ENCODE data around the gene PPIL1.

PPIL1 gene

DNA sequence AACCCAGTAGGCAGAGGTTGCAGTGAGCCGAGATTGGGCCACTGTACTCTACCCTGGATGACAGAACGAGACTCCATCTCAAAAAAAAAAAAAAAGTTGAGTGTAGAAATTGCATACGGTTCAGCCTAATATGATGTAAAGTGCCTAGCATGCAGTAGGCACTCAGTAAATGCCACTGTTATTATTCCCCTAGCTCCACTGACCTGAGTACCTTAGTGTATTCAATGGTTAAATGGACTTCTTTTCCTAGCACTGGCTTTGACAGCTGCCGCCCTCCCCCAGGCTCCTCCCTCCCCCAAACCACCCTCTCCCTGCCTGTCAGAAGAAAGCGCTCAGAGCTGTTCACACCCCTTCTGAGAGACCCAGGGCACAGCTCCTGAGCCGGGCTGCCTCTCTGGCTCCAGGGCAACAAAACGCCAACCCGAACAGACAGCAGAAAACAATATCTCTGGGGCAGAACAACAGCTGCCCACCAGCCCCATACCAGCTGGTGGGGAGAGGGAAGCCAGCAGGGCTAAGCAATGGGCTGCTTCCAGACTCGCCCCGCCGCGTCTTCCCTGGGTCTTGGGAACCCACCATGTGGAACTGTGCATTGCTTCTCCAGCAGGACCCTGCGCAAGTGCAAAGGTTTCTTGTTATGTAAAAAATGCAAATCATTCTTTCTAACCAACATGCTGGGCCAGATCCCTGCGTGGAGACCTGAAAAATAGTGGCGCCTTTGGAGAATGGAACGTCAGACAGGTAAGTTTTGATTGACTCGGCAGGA, 39.8 kb downstream of the PPIL1 start:
- no peak for DNase-seq

DNA sequence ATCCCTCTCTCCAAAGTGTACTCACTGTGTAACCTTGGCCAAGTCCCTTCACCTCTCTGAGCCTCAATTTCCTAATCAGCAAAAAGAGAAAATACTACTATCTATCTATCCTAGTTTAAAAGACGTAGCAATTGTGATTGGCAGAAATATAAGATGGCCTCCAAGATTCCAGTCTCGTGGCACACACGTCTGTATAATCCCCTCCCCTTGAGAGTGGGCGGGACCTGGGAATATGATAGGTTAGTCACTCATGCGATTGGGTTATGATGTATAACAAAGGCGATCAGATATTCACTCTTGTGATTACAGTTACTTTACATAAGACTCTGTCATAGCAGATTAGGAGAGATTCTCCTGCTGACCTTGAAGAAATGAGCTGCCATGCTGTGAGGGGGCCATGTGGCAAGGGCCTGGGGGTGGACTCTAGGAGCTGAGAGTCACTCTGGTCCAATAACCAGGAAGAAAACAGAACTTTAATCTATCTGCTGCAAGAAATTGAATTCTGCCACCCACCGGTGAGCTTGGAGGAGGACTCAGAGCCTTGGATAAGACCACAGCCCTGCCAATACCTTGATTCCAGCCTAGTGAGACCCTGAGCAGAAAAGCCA, 41.3 kb downstream of the PPIL1 start:
- DNase-seq: no peak

DNA sequence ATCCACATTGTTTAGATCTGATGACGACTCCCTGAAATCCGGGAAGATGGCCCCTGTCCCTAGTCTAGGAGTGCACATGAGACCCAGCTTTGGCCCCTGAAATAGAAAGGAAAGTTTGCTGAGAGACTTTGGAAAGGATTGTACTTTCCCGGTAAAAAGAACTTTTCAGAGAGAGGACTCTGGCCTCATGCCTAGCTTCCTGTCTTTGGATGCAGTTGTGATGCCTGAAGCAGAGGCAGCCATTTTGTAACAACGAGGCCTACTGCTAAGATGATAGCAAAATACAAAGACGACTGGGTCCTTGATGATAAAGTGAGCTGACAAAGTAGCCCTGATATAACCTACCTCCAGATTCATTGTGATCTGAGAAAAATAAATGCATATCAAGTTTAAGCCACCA, 42.3 kb downstream of the PPIL1 start:
- no peak for DNase-seq

DNA sequence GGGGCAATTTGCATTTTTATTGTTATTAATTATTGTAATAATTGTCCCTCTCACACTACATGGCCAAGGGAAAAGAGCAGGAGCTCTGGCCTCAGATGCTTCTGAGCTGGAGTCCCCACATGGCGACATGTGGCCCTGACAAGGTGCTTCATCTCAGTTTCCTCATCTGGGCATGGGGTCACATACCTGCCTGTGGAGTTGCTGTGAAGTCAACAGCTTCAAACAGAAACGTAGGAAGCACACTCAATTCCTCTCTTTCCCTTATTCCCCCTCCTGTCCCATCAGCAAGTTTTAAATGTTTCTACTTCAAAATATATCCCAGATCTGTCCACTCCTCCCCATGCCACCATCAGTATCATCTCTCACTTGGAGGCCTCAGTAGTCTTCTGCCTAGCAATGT, 44.0 kb downstream of the PPIL1 start:
- DNase-seq: no peak

DNA sequence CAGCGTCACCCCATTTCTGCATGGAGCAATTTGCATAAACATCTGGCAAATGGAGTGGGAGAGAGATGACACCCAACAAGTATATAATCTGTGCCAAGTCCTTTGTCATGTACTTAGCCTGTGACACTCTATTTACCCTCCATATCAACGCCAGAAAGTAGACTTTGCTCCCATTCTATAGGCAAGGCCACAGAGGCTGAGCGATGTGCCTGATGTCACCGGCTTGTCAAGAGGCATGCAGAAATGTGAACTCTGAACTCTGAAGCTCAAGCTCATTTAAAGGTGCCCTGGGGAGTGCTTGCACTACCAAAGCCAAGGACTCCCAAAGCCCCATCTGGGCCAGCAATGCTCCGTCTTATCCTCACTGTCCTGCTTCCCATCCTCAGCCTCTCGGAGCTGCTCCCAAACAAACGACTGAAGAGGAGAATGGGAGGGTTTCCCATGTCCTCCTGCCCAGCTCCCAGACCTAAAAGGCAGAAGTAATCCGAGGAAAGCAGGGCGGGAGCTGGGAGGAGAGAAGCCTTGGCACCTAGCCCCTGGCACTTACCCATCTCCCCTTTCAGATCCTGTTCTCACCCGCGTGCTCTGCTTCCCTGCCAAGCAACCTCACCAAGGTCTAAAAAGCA, 44.6 kb downstream of the PPIL1 start:
- no peak for DNase-seq

DNA sequence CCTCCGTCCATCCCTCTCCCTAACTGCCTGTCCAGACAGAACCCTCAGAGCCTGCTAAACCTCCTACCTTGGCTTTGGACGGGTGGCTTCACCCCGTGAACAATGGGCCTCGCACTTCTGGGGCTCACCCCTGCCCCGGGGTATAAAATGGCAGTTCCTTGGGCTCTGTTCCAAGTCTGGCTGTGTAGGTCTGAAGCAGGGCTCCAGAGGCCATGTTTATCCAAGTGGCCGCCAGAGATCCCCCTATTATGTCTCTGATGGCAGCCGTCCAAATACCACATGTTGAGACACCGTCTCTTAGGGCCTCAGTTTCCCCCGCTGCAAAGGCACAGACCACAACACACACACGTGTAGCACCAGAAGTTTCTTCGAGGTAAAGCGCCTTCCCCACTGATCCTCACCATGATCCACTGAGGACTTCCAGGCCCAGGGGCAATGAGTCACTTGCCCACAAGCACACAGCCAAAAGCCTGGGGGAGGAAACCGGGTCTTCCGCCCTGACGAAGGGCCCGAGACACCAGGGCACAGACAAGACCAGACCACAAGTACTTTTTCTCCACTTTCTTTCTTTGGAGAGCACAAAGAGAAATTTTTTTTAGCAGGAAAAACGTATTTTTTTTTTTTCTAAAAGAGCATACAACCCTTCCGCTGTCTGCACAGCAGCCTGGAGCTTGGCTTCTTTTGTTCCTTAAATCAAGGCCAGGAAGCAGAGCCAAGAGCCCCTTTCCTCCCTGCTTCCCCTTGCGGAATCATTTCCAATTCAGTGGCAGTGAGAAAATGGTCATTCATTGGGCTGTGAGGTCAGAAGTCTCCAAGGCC, 47.1 kb downstream of the PPIL1 start:
- no peak for DNase-seq

DNA sequence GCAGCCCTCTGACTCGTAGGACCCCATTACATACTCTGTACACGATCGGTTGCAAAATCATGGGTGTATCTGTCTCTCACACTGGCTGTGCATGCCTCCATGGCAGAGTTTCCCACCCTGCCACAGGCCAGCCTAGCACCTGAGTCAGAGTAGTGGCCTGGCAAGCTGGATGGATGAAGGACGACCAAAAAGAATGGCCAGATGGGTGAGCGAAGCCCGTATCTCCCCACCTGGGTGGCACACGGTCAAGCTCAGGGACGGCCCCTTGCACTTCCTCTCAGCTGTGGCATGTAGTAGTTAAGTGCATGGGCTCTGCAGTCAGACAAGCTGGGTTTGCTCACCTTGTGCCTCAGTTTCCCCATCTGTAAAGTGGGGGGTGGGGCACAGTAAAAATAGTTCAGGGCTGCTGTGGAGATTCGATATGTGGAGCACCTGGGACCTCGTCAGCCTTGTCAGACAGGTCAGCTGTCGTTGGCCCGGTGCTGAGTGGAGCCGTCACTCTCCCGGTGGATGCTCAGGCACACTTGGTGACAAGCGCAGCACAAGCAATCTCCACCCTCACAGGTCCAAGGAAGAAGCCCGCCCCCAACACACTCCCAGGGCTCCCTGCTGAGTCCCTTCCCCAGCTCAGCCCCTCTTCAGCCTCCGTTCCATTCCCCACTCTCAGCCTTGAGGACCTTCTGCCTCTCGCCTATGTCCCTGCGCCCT, 47.9 kb downstream of the PPIL1 start:
- no peak for DNase-seq

DNA sequence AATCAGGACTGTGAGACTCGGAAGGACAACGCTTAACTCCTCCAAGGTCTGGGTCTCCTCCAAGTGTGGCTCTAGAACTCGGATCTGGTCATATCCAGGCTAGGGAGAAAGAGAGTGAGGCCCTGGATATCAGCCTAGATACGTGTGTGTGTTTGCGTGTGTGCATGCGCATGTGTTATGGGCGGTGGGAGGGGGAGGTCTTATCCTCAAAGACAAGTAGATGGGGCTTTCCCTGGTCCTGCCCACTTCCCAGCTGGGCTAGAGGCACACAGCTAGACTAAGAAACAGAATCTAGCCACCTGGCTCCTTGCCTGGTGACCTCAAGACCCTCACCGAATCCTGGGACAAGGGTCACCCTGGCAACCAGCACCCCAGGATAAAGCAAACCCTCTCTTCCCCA, 48.6 kb downstream of the PPIL1 start:
- DNase-seq: no peak

DNA sequence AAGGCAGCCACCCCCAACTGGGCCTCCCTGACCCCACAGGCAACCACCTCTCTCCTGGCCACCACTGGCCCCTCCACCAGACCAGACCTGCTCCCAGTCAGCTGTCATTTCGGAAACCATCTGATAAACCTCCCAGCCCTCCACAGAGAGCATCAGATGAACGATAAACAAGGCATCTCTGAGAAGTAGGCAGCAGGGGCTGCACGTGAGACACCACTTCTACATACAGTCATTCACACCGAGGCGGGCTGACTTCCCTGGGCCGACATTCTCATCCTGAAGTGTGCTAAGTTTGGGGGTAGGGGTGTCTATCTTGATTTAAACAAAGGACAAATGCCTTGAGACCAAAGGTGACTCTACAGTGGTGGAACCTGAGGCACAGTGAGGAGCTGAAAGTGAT, 49.2 kb downstream of the PPIL1 start:
- DNase-seq: no peak

DNA sequence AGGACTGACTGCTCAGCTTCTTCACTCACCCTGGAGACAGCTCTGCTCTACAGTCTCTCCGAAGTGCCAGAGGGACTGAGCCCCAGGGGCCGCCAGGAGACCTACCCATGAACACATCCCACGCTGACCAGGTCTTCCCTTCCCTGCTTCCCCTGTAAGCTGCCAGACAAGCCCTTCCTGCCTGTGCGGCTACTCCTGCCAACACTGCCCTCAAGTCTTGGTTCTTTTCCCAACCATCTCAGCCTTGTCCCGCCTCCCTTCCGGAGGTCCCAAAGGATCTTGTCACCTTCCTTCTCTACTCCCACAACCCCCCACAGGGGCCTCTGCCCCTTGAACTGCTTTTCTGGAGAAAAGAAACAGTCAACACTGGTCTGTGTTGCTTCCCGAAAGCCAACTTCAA, 50.4 kb downstream of the PPIL1 start:
- DNase-seq: no peak

DNA sequence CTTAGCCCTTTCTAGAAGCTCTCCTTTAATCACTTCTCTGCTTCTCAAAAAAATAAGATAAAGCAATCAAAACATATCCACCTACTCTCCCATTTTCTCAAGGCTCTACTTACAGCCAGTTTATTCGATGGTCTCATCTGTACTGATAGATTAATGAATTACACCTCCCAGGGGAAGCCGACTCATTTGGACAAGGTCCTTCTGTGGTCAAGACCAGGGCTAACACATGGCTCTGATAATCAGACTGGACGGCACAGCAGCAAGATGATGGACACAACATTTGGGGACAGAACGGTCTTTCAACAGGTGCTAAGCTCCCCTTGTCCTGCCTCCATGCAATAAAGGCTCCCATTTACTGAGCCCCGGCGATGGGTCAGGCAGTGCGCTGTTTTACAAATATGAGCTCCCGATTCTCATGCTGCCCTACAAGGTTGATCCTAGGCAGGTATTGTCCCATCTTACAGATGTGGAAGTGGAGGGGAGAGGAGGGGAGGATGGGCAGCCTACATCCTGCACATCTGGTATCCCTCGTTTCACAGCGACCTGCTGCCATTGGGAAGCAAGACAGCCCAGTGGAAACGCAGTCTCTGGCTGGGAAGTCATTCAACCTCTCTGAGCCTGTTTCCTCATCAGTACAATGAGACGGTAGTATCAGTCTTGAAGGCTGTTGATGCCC, 51.0 kb downstream of the PPIL1 start:
- DNase-seq: no peak

DNA sequence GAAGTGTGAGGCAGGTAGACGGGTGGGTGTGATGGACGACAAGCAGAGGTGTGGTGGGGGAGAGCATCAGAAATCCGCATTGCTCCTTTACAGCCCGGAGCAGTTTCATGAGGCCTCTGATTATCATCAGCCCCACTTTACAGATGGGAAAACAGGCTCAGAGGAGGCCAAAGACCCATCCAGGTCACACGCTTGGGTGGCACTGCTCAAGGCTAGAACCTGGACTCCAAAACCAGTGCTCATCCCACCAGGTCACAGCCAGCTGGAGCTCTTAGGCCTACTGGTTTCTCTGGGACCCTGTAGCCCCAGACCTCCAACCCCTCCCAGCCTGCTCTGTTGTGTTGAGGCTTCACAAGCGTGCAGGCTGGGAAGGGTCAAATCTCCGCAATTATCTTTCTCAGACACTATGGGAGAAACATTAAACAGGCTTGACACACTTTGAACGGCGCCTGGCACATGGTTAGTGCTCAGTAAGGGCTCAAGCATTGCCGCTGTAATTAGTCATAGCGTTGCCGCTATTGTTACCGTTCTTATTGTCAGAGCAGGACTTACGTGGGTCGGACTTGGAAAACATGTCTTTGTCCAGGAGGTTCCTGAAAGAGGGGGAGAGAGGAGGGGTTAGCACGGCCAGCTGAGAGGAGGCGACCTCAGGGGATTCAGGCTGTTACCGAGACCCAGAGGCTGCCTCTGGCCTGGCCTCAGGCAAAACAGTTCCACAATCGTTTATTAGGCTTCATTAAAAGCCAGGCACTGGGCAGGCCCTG, 51.9 kb downstream of the PPIL1 start:
- no peak for DNase-seq

DNA sequence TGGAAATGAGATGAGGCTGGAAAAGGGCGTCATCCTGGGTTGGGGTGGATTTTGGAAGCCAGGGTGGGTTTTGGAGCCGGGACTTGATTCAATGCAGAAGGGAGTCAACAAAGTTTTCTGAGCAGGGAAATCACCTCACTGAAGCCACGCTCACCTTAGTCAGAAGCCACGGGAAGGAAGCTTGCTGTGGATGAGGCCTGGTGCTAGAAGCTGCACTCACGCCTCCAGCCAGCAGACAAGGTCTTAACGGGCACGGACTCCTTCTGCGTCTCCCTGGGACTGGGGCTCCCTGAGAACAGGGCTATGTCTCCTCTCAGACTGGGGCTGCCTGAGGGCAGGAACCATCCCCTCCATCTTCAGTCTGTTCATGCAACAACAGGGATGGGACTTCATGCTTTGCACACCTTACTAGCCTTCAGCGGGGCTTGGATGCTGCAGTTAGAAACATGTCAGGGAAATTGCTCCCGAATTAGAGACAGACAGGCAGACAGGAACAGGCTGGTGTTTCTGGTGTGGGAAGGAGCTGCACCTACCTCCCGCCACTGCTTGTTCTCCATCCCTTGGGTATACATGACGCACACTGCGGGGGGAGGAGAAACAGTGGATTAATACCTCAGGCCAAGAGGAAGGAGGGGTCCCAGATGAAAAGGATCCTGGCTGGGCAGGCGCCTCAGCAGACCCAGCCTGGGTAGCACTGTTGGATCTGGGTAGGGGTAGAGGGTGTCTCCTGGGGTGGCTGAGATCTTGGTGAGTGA, 52.8 kb downstream of the PPIL1 start:
- DNase-seq: no peak

DNA sequence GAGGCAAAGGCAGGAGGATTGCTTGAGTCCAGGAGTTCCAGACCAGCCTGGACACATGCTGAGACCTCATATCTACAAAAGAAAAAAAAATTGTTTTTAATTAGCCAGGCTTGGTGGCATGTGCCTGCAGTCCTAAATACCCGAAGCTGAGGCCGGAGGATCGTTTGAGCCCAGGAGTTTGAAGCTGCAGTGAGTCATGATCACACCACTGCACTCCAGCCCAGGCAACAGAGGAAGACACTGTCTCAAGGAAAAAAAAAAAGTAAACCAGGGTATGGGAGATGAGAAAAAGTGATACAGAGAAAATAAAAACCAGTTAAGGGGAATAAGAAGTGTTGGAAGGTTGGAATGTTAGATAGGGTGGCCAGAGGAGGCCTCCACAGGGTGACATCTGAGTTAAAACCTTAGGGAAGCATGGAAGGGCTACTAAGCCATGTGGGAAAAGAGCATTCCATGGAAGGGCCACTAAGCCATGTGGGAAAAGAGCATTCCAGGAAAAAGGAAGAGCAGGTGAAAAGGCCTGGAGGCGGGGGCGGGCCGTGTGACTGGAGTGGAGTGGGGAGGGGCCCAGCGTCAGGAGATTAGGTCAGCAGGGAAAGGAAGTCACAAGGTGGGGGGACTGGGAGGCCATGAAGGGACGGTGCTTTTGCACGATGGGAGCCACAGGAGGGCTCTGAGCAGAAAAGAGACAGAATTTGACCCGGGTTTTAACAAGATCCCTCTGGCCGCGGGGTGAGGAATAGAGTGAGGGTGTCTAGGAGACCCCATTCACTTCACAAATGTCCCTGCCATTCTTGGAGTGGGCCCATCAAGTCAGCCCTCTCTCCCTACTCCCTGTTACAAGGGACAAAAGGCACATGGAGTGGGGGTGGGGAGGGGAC, 53.7 kb downstream of the PPIL1 start:
- no peak for DNase-seq

DNA sequence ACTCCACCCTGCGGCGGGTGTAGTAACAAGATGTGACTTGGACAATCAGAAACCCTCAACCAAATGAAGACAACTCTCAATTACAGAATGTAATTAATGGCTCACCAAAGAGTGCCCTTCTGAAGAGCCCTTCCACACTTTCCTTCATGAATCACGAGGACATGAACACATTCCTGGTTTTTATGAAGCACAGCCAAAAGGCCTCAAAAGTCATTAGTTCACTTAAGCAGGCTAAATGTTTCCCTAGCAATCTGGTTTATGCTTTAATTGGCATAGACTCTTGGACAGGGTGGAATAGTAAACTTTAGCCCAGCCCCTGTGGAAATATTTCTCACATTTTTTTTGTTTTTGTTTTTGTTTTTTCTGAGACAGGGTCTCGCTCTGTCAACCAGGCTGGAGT, 55.8 kb downstream of the PPIL1 start:
- DNase-seq: peak in 1 of 2 experiments; percentile 24

DNA sequence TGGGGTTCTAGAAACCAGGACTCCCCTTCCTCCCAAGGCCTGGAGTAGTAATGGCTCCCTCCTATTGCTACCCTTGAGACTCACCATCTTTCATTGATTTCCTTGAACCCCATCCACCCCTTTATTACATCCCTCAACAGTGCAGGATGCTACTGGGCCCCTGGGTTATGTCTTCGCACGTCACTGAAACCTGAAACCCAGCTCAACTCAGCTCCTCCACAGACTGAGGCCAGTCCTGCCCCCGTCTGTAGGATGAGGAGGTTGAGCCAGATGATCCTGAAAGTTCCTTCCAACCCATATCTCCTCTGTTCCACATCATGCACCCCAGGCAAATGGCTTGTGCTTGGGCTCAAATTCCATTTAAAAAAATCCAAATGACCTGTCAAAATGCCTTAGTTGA, 56.8 kb downstream of the PPIL1 start:
- no peak for DNase-seq

DNA sequence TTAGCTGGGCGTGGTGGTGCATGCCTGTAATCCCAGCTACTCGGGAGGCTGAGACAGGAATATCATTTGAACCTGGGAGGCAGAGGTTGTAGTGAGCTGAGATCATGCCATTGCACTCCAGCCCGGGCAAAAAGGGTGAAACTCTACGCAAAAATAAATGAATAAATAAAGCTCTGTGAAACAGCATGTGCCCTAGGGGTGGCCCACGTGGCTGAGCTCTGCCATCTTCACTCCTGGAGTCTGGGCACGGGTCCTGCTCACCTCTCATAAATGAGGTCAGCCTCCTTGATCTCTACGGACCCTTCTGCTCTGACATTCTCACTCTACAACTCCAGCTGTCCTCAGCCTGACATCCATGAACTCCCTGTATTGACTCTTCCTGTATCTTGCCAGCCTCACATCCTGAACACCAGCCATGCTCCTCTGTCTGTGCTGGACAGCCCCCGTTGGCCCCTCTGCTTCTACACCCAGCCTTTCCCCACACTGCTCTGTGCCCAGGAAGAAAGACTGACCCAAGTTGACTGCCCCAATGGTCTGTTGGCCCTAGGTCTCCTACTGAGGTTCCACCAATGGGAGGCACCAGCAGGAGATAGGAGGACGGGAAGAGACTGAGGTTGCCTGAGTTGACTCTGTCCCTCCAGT, 57.3 kb downstream of the PPIL1 start:
- DNase-seq: no peak

DNA sequence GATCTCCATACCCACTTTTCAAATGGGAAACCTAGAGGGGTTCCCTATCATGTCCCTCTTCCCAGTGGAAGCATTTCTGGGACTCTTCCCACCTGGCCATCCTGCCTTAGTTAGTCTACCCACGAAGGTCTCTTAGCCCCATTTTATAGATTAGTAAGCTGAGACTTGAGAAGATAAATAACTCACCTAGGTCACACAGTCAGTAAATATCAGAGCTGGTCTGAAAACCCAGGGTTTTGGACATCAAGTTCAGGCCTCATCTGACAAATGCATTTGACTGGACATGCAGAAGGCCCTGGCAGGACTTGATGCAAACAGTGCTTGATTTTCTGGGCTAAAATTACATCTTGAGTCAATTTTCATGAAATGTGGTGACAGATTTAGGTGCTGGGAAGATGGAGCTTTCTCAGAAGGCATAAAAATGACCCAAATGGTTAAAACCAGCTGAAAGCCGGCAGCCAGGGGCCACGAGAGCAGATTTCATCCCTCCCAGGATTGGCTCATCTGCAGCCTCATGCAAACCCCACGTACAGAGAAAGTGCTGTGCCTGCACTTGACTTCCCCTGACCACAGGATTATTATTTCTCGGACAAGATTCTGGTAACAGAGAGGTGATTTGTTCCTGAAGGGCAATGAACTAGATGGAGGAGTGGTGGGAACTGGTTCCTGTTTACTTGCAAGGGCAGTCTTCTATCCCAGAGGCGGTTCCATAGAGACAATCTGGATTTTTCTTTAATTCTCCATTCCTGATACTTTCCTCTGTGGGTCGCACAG, 58.5 kb downstream of the PPIL1 start:
- DNase-seq: no peak

All from NCI-H187 (cell line).